ENCODE results near the gene CLDN12. TPM values are rescaled to one million over a fixed set of nuclear protein-coding genes. Genes with fewer than 3 reads are reported as not detected.

CLDN12 gene
- total RNA-seq, 1 donor = 39.8 TPM

DNA sequence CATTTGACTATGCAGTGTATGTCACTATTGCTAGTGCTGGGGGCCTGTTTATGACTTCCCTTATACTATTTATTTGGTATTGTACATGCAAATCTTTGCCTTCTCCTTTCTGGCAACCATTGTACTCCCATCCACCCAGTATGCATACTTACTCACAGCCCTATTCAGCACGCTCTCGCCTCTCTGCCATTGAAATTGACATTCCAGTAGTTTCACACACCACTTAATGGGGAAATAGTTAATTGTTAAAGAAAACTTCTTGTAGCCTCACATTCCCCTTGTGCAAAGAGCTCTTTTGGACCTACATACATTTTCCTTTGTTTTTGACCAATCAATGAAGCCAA is 9.9 kb downstream of the CLDN12 start:
- Histone ChIP-seq H3K9me3 (ENCODE audit: low read depth, low read length) (no peaks in the 10 kb centered on the region), H3K27me3 (ENCODE audit: insufficient read depth, low read length) (no peaks in the 10 kb centered on the region), H2AFZ (ENCODE audit: low read length) (no peak overlapping the region), H3K79me2 (ENCODE audit: insufficient read depth, low read length) (peaks cover 51% of the 10 kb centered on the region), H3K4me1 (ENCODE audit: insufficient read depth, low read length) (no peaks in the 10 kb centered on the region), H3K4me2 (ENCODE audit: insufficient read depth, low read length) (no peak overlapping the region), H3K36me3 (ENCODE audit: insufficient read depth, low read length) (peaks cover 30% of the 10 kb centered on the region), H3K4me3 (ENCODE audit: insufficient read depth, low read length) (no peak overlapping the region), H3K27ac (ENCODE audit: low read depth, low read length) (no peak overlapping the region), H4K20me1 (ENCODE audit: insufficient read depth, low read length) (peaks cover 7% of the 10 kb centered on the region)
- no peak for DNase-seq (ENCODE audit: insufficient read length, low spot score, missing footprints)
- TF ChIP-seq, protein P1, sequence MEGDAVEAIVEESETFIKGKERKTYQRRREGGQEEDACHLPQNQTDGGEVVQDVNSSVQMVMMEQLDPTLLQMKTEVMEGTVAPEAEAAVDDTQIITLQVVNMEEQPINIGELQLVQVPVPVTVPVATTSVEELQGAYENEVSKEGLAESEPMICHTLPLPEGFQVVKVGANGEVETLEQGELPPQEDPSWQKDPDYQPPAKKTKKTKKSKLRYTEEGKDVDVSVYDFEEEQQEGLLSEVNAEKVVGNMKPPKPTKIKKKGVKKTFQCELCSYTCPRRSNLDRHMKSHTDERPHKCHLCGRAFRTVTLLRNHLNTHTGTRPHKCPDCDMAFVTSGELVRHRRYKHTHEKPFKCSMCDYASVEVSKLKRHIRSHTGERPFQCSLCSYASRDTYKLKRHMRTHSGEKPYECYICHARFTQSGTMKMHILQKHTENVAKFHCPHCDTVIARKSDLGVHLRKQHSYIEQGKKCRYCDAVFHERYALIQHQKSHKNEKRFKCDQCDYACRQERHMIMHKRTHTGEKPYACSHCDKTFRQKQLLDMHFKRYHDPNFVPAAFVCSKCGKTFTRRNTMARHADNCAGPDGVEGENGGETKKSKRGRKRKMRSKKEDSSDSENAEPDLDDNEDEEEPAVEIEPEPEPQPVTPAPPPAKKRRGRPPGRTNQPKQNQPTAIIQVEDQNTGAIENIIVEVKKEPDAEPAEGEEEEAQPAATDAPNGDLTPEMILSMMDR (IDR thresholded peaks at IDR 0.05; ENCODE audit: extremely low read depth, low read depth, low read length) = no peak

DNA sequence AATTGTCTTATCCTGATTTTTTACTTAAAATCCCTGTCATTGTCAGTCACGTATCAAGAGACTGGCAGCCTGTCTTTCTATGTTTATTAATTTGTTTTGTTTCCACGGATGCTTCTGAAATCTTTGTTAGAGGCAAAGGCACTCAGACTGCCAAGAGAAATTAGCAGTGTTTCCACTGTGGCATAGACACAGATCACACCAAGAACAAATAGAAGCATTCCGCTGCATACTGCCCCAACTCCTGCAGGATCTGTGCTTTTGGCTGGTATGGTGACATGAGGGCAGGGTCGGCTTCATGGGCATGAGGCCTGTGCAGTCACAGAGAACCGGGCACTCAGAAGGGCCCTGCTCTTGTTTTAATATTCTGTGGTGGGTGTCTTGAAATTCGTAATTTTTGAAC is 18.4 kb downstream of the CLDN12 start:
- no peak for DNase-seq (ENCODE audit: insufficient read length, low spot score, missing footprints)
- H3K27ac ChIP-seq (ENCODE audit: low read depth, low read length) = no peak overlapping the region
- no peaks in the 10 kb centered on the region for H3K4me1 ChIP-seq (ENCODE audit: insufficient read depth, low read length)
- H3K36me3 ChIP-seq (ENCODE audit: insufficient read depth, low read length) = no peaks in the 10 kb centered on the region
- no peak overlapping the region for H3K4me3 ChIP-seq (ENCODE audit: insufficient read depth, low read length)
- H3K9me3 ChIP-seq (ENCODE audit: low read depth, low read length) = no peaks in the 10 kb centered on the region
- H4K20me1 ChIP-seq (ENCODE audit: insufficient read depth, low read length) = no peaks in the 10 kb centered on the region
- no peak overlapping the region for H3K4me2 ChIP-seq (ENCODE audit: insufficient read depth, low read length)
- H3K27me3 ChIP-seq (ENCODE audit: insufficient read depth, low read length) = no peaks in the 10 kb centered on the region
- H2AFZ ChIP-seq (ENCODE audit: low read length) = no peak overlapping the region
- peaks cover under 1% of the 10 kb centered on the region for H3K79me2 ChIP-seq (ENCODE audit: insufficient read depth, low read length)
- TF ChIP-seq, protein P1 (IDR thresholded peaks at IDR 0.05; ENCODE audit: extremely low read depth, low read depth, low read length) = no peak

DNA sequence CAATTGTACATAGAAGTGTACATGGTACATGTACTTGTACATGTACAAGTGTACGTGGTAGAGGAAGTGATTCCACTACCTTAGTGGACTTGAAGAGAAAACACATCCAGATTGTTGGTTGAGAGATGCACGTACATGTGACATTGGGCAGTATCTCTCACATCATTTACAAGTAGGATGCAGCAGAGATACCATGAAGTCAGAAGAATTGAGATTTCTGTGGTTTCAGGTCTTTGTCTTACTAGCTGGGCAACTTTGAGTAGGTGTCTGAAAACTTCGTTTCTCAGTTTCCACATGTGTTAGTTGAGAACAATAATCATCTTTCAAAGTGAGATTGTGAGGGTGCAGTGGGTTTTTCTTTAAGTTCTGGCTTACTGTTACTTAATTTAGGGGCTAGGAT is 21.5 kb downstream of the CLDN12 start:
- H3K4me3 ChIP-seq (ENCODE audit: insufficient read depth, low read length) = no peak overlapping the region
- no peaks in the 10 kb centered on the region for H3K79me2 ChIP-seq (ENCODE audit: insufficient read depth, low read length)
- no peak overlapping the region for H3K27ac ChIP-seq (ENCODE audit: low read depth, low read length)
- H3K9me3 ChIP-seq (ENCODE audit: low read depth, low read length) = no peaks in the 10 kb centered on the region
- no peaks in the 10 kb centered on the region for H3K4me1 ChIP-seq (ENCODE audit: insufficient read depth, low read length)
- no peaks in the 10 kb centered on the region for H3K36me3 ChIP-seq (ENCODE audit: insufficient read depth, low read length)
- TF ChIP-seq, protein P1 (IDR thresholded peaks at IDR 0.05; ENCODE audit: extremely low read depth, low read depth, low read length) = no peak
- H4K20me1 ChIP-seq (ENCODE audit: insufficient read depth, low read length) = no peaks in the 10 kb centered on the region
- no peak overlapping the region for H3K4me2 ChIP-seq (ENCODE audit: insufficient read depth, low read length)
- H3K27me3 ChIP-seq (ENCODE audit: insufficient read depth, low read length) = no peaks in the 10 kb centered on the region
- H2AFZ ChIP-seq (ENCODE audit: low read length) = no peak overlapping the region
- no peak for DNase-seq (ENCODE audit: insufficient read length, low spot score, missing footprints)

DNA sequence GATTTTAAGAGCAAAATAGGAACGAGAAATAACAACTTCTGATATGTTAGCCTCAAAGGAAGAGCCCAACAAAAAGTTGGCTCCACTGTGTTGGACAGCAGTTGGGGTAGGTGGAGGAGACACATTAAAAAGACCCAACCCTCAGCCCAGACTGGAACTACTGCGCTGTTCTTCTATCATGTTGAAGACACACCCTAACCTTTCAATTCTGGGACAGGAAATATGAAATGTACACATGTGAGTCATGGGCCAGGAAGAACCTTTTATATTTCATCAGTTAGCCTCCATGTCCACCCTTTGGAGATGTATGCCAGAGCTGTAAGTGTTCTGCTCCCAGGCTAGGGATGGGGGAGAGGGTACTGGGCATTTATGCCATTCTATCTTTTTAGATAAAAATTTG is 22.1 kb downstream of the CLDN12 start:
- H3K4me1 ChIP-seq (ENCODE audit: insufficient read depth, low read length) = no peaks in the 10 kb centered on the region
- H3K4me3 ChIP-seq (ENCODE audit: insufficient read depth, low read length) = no peak overlapping the region
- no peak overlapping the region for H2AFZ ChIP-seq (ENCODE audit: low read length)
- no peak overlapping the region for H3K27ac ChIP-seq (ENCODE audit: low read depth, low read length)
- no peak for DNase-seq (ENCODE audit: insufficient read length, low spot score, missing footprints)
- no peaks in the 10 kb centered on the region for H3K79me2 ChIP-seq (ENCODE audit: insufficient read depth, low read length)
- TF ChIP-seq, protein P1 (IDR thresholded peaks at IDR 0.05; ENCODE audit: extremely low read depth, low read depth, low read length) = no peak
- H3K4me2 ChIP-seq (ENCODE audit: insufficient read depth, low read length) = no peak overlapping the region
- no peaks in the 10 kb centered on the region for H3K27me3 ChIP-seq (ENCODE audit: insufficient read depth, low read length)
- H4K20me1 ChIP-seq (ENCODE audit: insufficient read depth, low read length) = no peaks in the 10 kb centered on the region
- H3K36me3 ChIP-seq (ENCODE audit: insufficient read depth, low read length) = no peaks in the 10 kb centered on the region
- no peaks in the 10 kb centered on the region for H3K9me3 ChIP-seq (ENCODE audit: low read depth, low read length)

Data from osteoblast (primary cell).